Measurements from ENCODE around the gene PRIM1. TPM values are rescaled to one million over a fixed set of nuclear protein-coding genes. Genes with fewer than 3 reads are reported as not detected.

PRIM1 gene
- total and polyA plus RNA-seq, 2 of the 13 experiments (the other 11 are each of a cell fraction or from before 2014, with no cell fraction given): 30.0 to 47.3 TPM

DNA sequence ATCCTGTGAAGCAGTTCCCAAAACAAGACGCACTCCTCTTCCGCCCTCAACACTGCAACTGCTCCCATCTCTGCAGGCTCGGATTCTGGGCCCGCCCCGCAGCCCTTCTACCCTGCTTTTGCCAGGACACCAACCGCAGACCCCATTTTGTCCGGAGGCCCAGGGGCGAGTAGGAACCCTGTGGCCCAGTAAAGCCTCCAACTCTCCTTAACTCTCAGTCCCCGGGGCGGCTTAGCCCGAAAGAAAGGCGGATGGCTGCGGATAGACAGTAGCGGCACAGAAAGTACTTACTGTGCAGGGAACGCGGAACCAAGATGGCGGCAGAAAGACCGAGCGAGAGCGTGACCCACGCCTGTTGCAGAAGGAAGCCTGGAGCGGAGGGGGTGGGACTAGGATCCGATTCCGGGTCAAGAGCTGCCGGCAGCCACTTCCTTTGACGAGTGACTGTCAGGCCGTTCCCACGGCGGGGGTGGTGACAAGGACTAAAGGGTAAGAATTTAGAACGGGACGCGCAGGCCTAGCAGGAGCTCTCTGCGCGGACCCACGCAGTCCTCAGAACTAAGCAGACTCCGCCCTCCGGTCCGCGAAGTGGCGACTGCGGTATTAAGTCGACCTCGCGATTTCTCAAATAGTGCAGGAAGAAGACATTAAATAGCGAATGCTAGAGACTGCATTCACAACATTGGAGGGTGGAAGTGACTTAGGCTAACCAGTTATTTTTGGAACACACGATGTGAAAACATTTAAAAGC is 27.0 kb downstream of the PRIM1 start, which contains the start of gene NACA (continued):
- peak; percentile 88; the same call in 1 of the 2 replicates for TF ChIP-seq IRX3 (CRISPR knock-in tag; IDR thresholded peaks at IDR 0.05; ENCODE audit: borderline replicate concordance, low read depth)
- TF ChIP-seq SOX13 (IDR thresholded peaks at IDR 0.05): no peak
- TF ChIP-seq SOX13 (CRISPR knock-in tag; conservative IDR thresholded peaks at IDR 0.05 in 1 of 2, IDR thresholded peaks at IDR 0.05 in 1 of 2): peak in 1 of 2 experiments; percentile 36; a peak in 1 of 4 replicates
- no peak; the same call in 1 of the 2 replicates for TF ChIP-seq SNAI1 (CRISPR knock-in tag; IDR thresholded peaks at IDR 0.05; ENCODE audit: borderline replicate concordance)
- peak; percentile 71 for TF ChIP-seq ARNTL (CRISPR knock-in tag; IDR thresholded peaks at IDR 0.05)
- TF ChIP-seq, protein P1, sequence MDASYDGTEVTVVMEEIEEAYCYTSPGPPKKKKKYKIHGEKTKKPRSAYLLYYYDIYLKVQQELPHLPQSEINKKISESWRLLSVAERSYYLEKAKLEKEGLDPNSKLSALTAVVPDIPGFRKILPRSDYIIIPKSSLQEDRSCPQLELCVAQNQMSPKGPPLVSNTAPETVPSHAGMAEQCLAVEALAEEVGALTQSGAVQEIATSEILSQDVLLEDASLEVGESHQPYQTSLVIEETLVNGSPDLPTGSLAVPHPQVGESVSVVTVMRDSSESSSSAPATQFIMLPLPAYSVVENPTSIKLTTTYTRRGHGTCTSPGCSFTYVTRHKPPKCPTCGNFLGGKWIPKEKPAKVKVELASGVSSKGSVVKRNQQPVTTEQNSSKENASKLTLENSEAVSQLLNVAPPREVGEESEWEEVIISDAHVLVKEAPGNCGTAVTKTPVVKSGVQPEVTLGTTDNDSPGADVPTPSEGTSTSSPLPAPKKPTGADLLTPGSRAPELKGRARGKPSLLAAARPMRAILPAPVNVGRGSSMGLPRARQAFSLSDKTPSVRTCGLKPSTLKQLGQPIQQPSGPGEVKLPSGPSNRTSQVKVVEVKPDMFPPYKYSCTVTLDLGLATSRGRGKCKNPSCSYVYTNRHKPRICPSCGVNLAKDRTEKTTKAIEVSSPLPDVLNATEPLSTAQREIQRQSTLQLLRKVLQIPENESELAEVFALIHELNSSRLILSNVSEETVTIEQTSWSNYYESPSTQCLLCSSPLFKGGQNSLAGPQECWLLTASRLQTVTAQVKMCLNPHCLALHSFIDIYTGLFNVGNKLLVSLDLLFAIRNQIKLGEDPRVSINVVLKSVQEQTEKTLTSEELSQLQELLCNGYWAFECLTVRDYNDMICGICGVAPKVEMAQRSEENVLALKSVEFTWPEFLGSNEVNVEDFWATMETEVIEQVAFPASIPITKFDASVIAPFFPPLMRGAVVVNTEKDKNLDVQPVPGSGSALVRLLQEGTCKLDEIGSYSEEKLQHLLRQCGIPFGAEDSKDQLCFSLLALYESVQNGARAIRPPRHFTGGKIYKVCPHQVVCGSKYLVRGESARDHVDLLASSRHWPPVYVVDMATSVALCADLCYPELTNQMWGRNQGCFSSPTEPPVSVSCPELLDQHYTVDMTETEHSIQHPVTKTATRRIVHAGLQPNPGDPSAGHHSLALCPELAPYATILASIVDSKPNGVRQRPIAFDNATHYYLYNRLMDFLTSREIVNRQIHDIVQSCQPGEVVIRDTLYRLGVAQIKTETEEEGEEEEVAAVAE (CRISPR knock-in tag; IDR thresholded peaks at IDR 0.05; ENCODE audit: borderline replicate concordance): peak; percentile 71
- no peak for TF ChIP-seq ZNF354B (CRISPR knock-in tag; IDR thresholded peaks at IDR 0.05)
- TF ChIP-seq, protein P2, sequence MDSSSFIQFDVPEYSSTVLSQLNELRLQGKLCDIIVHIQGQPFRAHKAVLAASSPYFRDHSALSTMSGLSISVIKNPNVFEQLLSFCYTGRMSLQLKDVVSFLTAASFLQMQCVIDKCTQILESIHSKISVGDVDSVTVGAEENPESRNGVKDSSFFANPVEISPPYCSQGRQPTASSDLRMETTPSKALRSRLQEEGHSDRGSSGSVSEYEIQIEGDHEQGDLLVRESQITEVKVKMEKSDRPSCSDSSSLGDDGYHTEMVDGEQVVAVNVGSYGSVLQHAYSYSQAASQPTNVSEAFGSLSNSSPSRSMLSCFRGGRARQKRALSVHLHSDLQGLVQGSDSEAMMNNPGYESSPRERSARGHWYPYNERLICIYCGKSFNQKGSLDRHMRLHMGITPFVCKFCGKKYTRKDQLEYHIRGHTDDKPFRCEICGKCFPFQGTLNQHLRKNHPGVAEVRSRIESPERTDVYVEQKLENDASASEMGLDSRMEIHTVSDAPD (CRISPR knock-in tag; IDR thresholded peaks at IDR 0.05): 0 out of 2 replicates have a peak, but pooled peaks have one; percentile 55
- TF ChIP-seq, protein P3, sequence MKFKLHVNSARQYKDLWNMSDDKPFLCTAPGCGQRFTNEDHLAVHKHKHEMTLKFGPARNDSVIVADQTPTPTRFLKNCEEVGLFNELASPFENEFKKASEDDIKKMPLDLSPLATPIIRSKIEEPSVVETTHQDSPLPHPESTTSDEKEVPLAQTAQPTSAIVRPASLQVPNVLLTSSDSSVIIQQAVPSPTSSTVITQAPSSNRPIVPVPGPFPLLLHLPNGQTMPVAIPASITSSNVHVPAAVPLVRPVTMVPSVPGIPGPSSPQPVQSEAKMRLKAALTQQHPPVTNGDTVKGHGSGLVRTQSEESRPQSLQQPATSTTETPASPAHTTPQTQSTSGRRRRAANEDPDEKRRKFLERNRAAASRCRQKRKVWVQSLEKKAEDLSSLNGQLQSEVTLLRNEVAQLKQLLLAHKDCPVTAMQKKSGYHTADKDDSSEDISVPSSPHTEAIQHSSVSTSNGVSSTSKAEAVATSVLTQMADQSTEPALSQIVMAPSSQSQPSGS (CRISPR knock-in tag; IDR thresholded peaks at IDR 0.05): peak; percentile 85; the same call in 1 of the 2 replicates
- peak; percentile 11; the same call in 1 of the 2 replicates for TF ChIP-seq ZNF83 (CRISPR knock-in tag; IDR thresholded peaks at IDR 0.05; ENCODE audit: borderline replicate concordance)
- TF ChIP-seq BORCS8-MEF2B (CRISPR knock-in tag; IDR thresholded peaks at IDR 0.05): peak; percentile 73
- TF ChIP-seq NR2F1 (CRISPR knock-in tag; IDR thresholded peaks at IDR 0.05): no peak
- TF ChIP-seq, protein P4, sequence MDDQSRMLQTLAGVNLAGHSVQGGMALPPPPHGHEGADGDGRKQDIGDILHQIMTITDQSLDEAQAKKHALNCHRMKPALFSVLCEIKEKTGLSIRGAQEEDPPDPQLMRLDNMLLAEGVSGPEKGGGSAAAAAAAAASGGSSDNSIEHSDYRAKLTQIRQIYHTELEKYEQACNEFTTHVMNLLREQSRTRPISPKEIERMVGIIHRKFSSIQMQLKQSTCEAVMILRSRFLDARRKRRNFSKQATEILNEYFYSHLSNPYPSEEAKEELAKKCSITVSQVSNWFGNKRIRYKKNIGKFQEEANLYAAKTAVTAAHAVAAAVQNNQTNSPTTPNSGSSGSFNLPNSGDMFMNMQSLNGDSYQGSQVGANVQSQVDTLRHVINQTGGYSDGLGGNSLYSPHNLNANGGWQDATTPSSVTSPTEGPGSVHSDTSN (CRISPR knock-in tag; IDR thresholded peaks at IDR 0.05; ENCODE audit: borderline replicate concordance): no peak
- TF ChIP-seq TAF1 (CRISPR knock-in tag; IDR thresholded peaks at IDR 0.05): peak; percentile 98
- peak; percentile 65; the same call in 1 of the 2 replicates for TF ChIP-seq ZNF616 (CRISPR knock-in tag; IDR thresholded peaks at IDR 0.05; ENCODE audit: low read depth)
- no peak for TF ChIP-seq NFE2L2 (IDR thresholded peaks at IDR 0.05; ENCODE audit: low read length)
- no peak for TF ChIP-seq ZNF629 (CRISPR knock-in tag; conservative IDR thresholded peaks at IDR 0.05)
- no peak for TF ChIP-seq ATAD3A (CRISPR knock-in tag; IDR thresholded peaks at IDR 0.05)
- TF ChIP-seq ZBTB42 (CRISPR knock-in tag; IDR thresholded peaks at IDR 0.05): 0 out of 2 replicates have a peak, but pooled peaks have one; percentile 14
